NCI-H2107 (cell line): ENCODE results near the gene PLEKHA1.

ENCODE experiments used
- DNase-seq: peaks from one replicate; lab custom pipeline; 2025; lab: John Stamatoyannopoulos, UW

Gene PLEKHA1

DNA sequence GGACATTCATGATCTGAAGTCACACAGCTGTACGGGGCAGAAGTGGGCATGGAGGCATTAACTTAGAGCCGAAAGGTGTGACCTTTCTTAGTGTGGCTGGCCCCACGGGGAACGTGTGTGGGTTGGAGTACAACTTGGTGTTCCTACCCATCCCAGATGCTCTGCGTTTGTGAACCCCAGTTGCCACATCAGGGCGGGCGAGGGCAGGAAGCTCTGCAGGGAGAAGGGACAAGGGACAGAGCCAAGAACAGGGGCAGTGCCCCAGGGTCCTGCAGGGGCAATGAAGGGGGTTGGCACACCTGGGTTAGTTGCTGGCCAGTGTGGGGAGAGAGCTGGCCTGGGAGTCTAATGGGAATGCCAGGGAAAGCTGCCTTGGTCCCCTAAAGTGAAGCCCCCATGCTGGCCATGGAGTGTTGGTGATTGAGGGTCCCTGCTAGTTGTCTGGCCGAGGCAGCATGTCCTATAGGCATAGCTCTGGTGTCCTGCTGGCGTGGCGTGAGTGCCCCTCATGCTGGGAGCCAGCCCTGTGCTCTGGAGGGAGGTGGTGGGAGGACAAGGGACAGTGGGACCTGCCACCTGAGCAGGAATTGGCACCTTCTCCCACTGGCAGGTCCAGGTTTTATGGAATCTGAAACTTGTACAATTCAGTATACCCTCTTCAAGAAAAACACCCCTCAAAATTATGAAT lies 105.8 kb downstream of the PLEKHA1 start:
- no peak for DNase-seq

DNA sequence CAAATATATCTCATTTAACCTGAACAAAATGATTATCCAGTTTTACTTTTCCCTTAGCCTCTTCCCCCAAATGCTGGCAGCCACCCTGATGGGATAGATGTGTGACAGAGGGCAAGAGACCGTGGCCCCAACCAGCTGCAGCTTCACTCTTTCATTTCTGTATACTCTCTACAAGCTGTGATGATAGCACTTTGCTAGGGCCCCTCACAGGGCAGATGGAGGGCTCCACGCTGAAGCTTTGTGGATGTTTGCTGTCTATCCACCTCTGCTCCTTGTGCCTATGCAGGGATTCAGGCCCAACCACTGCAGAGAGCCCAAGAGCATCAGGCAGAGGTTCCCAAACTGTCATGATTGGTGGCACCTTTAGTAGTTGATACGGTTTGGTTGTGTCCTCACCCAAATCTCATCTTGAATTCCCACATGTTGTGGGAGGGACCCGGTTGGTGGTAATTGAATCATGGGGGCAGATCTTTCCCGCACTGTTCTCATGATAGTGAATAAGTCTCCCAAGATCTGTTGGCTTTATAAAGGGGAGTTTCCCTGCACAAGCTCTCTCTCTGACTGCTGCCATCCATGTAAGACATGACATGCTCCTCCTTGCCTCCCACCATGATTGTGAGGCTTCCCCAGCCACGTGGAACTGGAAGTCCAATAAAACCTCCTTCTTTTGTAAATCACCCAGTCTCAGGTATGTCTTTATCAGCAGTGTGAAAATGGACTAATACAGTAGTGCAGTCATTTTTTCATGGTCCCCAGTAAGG lies 107.0 kb downstream of the PLEKHA1 start:
- no peak for DNase-seq
